ENCODE results near the gene PALB2.
A peak's percentile ranks its signal among the peaks of the same experiment; 100 is the strongest.

The PALB2 gene

DNA sequence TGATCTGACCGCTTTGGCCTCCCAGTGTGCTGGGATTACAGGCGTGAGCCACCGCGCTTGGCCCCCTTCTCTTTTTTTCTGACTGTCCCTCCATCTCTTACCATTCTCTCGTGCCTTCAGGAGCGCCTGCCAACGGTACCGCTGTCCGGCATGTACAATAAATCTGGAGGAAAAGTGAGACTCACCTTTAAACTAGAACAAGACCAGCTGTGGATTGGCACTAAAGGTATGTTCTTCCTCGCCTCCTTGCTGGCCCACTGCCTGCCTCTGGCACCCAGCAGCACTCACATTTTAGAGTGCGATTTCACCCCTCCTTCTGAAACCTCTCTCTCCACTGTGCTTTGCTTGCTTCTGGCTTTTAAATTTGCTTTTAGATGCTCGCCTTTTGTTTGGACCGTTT lies 78.6 kb downstream of the PALB2 start:
- Histone ChIP-seq H3K79me1 (ENCODE audit: low read depth, low read length) (peaks cover 3% of the 10 kb centered on the region), H2BK15ac (ENCODE audit: low read length) (no peak overlapping the region), H3K9me3 (replicated peaks in 1 of 2; ENCODE audit: control insufficient read depth in 2 of 2, insufficient read depth in 1 of 2, low read depth in 1 of 2, low read length in 2 of 2) (no peaks in the 10 kb centered on the region), H4K8ac (ENCODE audit: low read depth, low read length) (no peak overlapping the region), H3K9ac (ENCODE audit: low read depth, low read length, poor library complexity) (no peak overlapping the region), H3K23ac (ENCODE audit: low read depth, low read length, poor library complexity) (no peak overlapping the region), H3K4me1 (ENCODE audit: control insufficient read depth in 2 of 2, insufficient read depth in 1 of 2, low read depth in 1 of 2, low read length in 2 of 2) (no peaks in the 10 kb centered on the region), H3K4me3 (ENCODE audit: low read length in 2 of 2) (peak overlapping the region in 1 of 2 donors; percentile 13), H3K27ac (replicated peaks; ENCODE audit: low read length) (no peak overlapping the region), H2AFZ (ENCODE audit: low read length) (no peak overlapping the region), H2AK5ac (ENCODE audit: low read depth, low read length) (no peak overlapping the region), H2BK5ac (ENCODE audit: low read length) (no peak overlapping the region), H3K27me3 (ENCODE audit: control insufficient read depth in 3 of 3, insufficient read depth in 3 of 3, low read depth in 1 of 3, low read length in 3 of 3) (no peaks in the 10 kb centered on the region), H3K18ac (ENCODE audit: low read length) (no peak overlapping the region), H2BK120ac (ENCODE audit: low read depth, low read length) (no peak overlapping the region), H2BK12ac (ENCODE audit: low read length) (no peak overlapping the region), H3K4me2 (ENCODE audit: insufficient read depth, low read length, poor library complexity, severe bottlenecking) (no peak overlapping the region), H3K14ac (ENCODE audit: low read length) (no peak overlapping the region), H3K36me3 (replicated peaks in 1 of 2; ENCODE audit: control insufficient read depth in 2 of 2, insufficient read depth in 2 of 2, low read length in 2 of 2) (peaks cover 52 to 87% of the 10 kb centered on the region in 2 donors), H3K4ac (ENCODE audit: low read length) (no peak overlapping the region), H4K91ac (ENCODE audit: low read depth, low read length, poor library complexity) (no peak overlapping the region)
- no peak for DNase-seq (ENCODE audit: low spot score)
- WGBS, 2 donors (ENCODE audit: extremely low coverage in 2 of 2, insufficient read length in 2 of 2, insufficient replicate concordance in 1 of 2): no CpG with 5 or more reads among the region's 13 CpGs

DNA sequence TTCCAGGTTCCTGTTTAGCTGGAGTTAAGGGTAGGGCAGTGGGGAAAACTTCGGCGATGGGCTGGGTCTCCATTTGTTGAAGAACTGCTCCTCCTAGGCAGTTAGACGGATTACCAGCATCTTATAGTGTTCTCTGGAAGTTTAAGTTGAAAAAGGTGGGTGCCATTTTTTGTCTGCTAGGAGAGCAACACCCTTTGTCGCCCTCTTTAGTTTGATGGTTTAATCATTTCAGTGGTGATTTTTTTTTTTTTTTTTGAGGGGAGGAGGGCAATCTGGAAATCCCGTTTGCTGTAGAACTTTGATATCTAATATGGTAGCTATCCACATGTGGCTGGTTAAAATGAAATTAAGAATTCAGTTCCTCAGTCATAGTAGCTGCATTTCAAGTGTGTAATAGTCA lies 79.5 kb downstream of the PALB2 start:
- no peak overlapping the region for H3K9ac ChIP-seq (ENCODE audit: low read depth, low read length, poor library complexity)
- H4K91ac ChIP-seq (ENCODE audit: low read depth, low read length, poor library complexity): no peak overlapping the region
- no peak overlapping the region for H3K4ac ChIP-seq (ENCODE audit: low read length)
- H2AFZ ChIP-seq (ENCODE audit: low read length): no peak overlapping the region
- H3K4me3 ChIP-seq (ENCODE audit: low read length in 2 of 2): no peak overlapping the region
- no CpG with 5 or more reads among the region's 5 CpGs for WGBS, 2 donors (ENCODE audit: extremely low coverage in 2 of 2, insufficient read length in 2 of 2, insufficient replicate concordance in 1 of 2)
- no peaks in the 10 kb centered on the region for H3K27me3 ChIP-seq (ENCODE audit: control insufficient read depth in 3 of 3, insufficient read depth in 3 of 3, low read depth in 1 of 3, low read length in 3 of 3)
- H2BK120ac ChIP-seq (ENCODE audit: low read depth, low read length): no peak overlapping the region
- H2BK12ac ChIP-seq (ENCODE audit: low read length): no peak overlapping the region
- H3K27ac ChIP-seq (replicated peaks; ENCODE audit: low read length): no peak overlapping the region
- H3K4me2 ChIP-seq (ENCODE audit: insufficient read depth, low read length, poor library complexity, severe bottlenecking): no peak overlapping the region
- H3K79me1 ChIP-seq (ENCODE audit: low read depth, low read length): peaks cover 7% of the 10 kb centered on the region
- no peak overlapping the region for H2BK5ac ChIP-seq (ENCODE audit: low read length)
- DNase-seq (ENCODE audit: low spot score): no peak
- H3K36me3 ChIP-seq (replicated peaks in 1 of 2; ENCODE audit: control insufficient read depth in 2 of 2, insufficient read depth in 2 of 2, low read length in 2 of 2): peaks cover 45 to 78% of the 10 kb centered on the region in 2 donors
- H2BK15ac ChIP-seq (ENCODE audit: low read length): no peak overlapping the region
- no peak overlapping the region for H4K8ac ChIP-seq (ENCODE audit: low read depth, low read length)
- no peak overlapping the region for H3K18ac ChIP-seq (ENCODE audit: low read length)
- H3K23ac ChIP-seq (ENCODE audit: low read depth, low read length, poor library complexity): no peak overlapping the region
- H3K4me1 ChIP-seq (ENCODE audit: control insufficient read depth in 2 of 2, insufficient read depth in 1 of 2, low read depth in 1 of 2, low read length in 2 of 2): no peaks in the 10 kb centered on the region
- H2AK5ac ChIP-seq (ENCODE audit: low read depth, low read length): no peak overlapping the region
- no peak overlapping the region for H3K14ac ChIP-seq (ENCODE audit: low read length)
- no peaks in the 10 kb centered on the region for H3K9me3 ChIP-seq (replicated peaks in 1 of 2; ENCODE audit: control insufficient read depth in 2 of 2, insufficient read depth in 1 of 2, low read depth in 1 of 2, low read length in 2 of 2)

DNA sequence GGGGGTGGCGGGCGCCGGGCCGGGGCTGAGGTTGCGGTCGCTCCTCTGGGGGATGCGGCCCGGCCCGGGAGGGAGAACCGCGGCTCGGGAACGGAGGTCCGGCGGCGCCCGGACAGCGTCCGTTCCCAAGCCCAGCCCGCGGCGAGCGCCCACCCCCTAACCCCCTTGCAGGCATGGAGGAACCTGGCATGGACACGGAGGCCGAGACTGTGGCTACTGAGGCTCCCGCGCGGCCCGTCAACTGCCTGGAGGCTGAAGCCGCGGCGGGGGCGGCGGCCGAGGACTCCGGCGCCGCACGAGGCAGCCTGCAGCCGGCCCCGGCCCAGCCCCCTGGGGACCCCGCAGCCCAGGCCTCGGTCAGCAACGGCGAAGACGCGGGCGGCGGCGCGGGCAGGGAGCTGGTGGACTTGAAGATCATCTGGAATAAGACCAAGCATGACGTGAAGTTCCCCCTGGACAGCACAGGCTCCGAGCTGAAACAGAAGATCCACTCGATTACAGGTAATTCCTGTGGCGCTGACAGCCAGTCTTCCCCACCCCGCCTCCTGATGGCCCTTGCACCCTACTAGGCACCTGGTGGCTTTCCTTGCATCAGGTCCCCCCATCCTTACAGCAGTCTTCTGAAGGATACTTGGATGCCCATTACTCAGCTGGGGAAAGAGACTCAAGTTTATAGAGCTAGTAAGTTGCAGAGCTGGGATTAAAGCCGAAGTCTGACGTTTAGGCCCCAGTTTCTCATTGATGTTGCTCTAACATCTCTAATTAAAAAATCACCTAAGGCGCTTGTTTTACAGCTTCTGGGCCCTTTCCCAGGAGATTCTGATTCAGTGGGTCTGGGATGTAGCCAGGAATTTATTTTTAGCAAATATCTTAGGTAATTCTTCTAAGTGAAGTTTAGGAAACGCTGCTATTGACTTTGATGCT lies 83.1 kb downstream of the PALB2 start:
- H3K36me3 ChIP-seq (replicated peaks in 1 of 2; ENCODE audit: control insufficient read depth in 2 of 2, insufficient read depth in 2 of 2, low read length in 2 of 2): peaks cover 25 to 56% of the 10 kb centered on the region in 2 donors
- H4K8ac ChIP-seq (ENCODE audit: low read depth, low read length): no peak overlapping the region
- H3K4me2 ChIP-seq (ENCODE audit: insufficient read depth, low read length, poor library complexity, severe bottlenecking): peak overlapping the region; percentile 72
- H3K9ac ChIP-seq (ENCODE audit: low read depth, low read length, poor library complexity): peak overlapping the region; percentile 91
- no peak overlapping the region for H4K91ac ChIP-seq (ENCODE audit: low read depth, low read length, poor library complexity)
- no CpG with 5 or more reads among the region's 60 CpGs for WGBS, 2 donors (ENCODE audit: extremely low coverage in 2 of 2, insufficient read length in 2 of 2, insufficient replicate concordance in 1 of 2)
- H3K4me1 ChIP-seq (ENCODE audit: control insufficient read depth in 2 of 2, insufficient read depth in 1 of 2, low read depth in 1 of 2, low read length in 2 of 2): peaks cover 0 to 1% of the 10 kb centered on the region in 2 donors
- peaks cover 7% of the 10 kb centered on the region for H3K79me1 ChIP-seq (ENCODE audit: low read depth, low read length)
- H3K18ac ChIP-seq (ENCODE audit: low read length): peak overlapping the region; percentile 92
- H2BK15ac ChIP-seq (ENCODE audit: low read length): no peak overlapping the region
- H3K27me3 ChIP-seq (ENCODE audit: control insufficient read depth in 3 of 3, insufficient read depth in 3 of 3, low read depth in 1 of 3, low read length in 3 of 3): no peaks in the 10 kb centered on the region
- H3K27ac ChIP-seq (replicated peaks; ENCODE audit: low read length): peak overlapping the region; percentile 60
- peak overlapping the region; percentile 95 for H2AFZ ChIP-seq (ENCODE audit: low read length)
- no peak overlapping the region for H3K14ac ChIP-seq (ENCODE audit: low read length)
- H3K23ac ChIP-seq (ENCODE audit: low read depth, low read length, poor library complexity): peak overlapping the region; percentile 95
- DNase-seq (ENCODE audit: low spot score): no peak
- no peak overlapping the region for H2BK12ac ChIP-seq (ENCODE audit: low read length)
- no peak overlapping the region for H3K4ac ChIP-seq (ENCODE audit: low read length)
- H3K4me3 ChIP-seq (ENCODE audit: low read length in 2 of 2): peak overlapping the region; percentile 67 to 96
- peak overlapping the region; percentile 49 for H2AK5ac ChIP-seq (ENCODE audit: low read depth, low read length)
- H2BK120ac ChIP-seq (ENCODE audit: low read depth, low read length): no peak overlapping the region
- H2BK5ac ChIP-seq (ENCODE audit: low read length): peak overlapping the region; percentile 89
- no peaks in the 10 kb centered on the region for H3K9me3 ChIP-seq (replicated peaks in 1 of 2; ENCODE audit: control insufficient read depth in 2 of 2, insufficient read depth in 1 of 2, low read depth in 1 of 2, low read length in 2 of 2)
